Endothelial cell of umbilical vein (primary cell): Measurements from ENCODE around the gene CEACAM5. TPM values are rescaled to one million over a fixed set of nuclear protein-coding genes. Genes with fewer than 3 reads are reported as not detected.

Experiments used
- BruUV-seq: library from RNA; stranded (reverse); fragments of 400-500 nt; replicated peaks from 2 replicates; lab custom pipeline; 2021; lab: Mats Ljungman, UMichigan
- CTCF ChIA-PET: fragments of 300-600, 350-600 bp; sonication (Branson Sonifier 250); formaldehyde crosslinking; loops from one replicate; lab custom pipeline; 2021; ENCODE audit warnings: antibody characterized with exemption, inconsistent platforms; lab: Charles Lee
- POLR2A ChIA-PET: fragments of 300-600, 350-600 bp; sonication (Branson Sonifier 250); formaldehyde crosslinking; loops from one replicate; lab custom pipeline; 2021; ENCODE audit warnings: antibody characterized with exemption, inconsistent platforms; lab: Charles Lee
- DNase-seq: peaks from one replicate; pipeline ENCODE4 v3.0.0-alpha.2; 2011; ENCODE audit warnings: low read depth, low spot score
- FAIRE-seq: peaks from 2 replicates; lab custom pipeline; 2011; peaks lifted over from hg19 to GRCh38; lab: Jason Lieb, UNC
- H2AFZ ChIP-seq: 2 replicates; pipeline ENCODE4 v1.6.0; 2012; ENCODE audit warnings: low read depth, low read length, control low read depth, inconsistent platforms
- H3K27ac ChIP-seq: 2 replicates; pipeline ENCODE4 v1.5.1; 2011; ENCODE audit warnings: low read depth, mild to moderate bottlenecking, control low read depth, low read length, moderate library complexity; ENCODE audit not compliant: insufficient read depth
- H3K27me3 ChIP-seq, 2 experiments: 2 replicates each; pipeline versions ENCODE4 v1.6.0 to v1.6.1; 2011; ENCODE audit warnings: low read length in 2 of 2, mixed read lengths in 1 of 2; ENCODE audit not compliant: control insufficient read depth in 2 of 2, insufficient read depth in 2 of 2
- H3K36me3 ChIP-seq, 2 experiments: 2 replicates in 1 of 2; 3 replicates in 1 of 2; pipeline ENCODE4 v1.5.1; 2011; ENCODE audit warnings: low read length in 2 of 2, mild to moderate bottlenecking in 1 of 2, moderate library complexity in 1 of 2; ENCODE audit not compliant: control insufficient read depth in 2 of 2, insufficient read depth in 2 of 2; ENCODE audit errors: extremely low read depth in 1 of 2
- H3K4me1 ChIP-seq: 3 replicates; pipeline ENCODE4 v1.5.1; 2011; ENCODE audit warnings: mild to moderate bottlenecking, low read length; ENCODE audit not compliant: control insufficient read depth, insufficient read depth; ENCODE audit errors: extremely low read depth
- H3K4me2 ChIP-seq: 2 replicates; pipeline ENCODE4 v1.6.1; 2011; ENCODE audit warnings: low read length, control low read depth, mixed read lengths; ENCODE audit not compliant: insufficient read depth
- H3K4me3 ChIP-seq, 3 experiments: fragments of 200-600 bp in 1 of 3; sonication (generic), shearing (Covaris generic) in 1 of 3; replicated peaks in 1 of 3; 2 replicates each; pipeline ENCODE4 v1.5.1; 2011 to 2016; ENCODE audit warnings: control low read depth in 3 of 3, low read length in 3 of 3, mild to moderate bottlenecking in 2 of 3, inconsistent platforms in 1 of 3, low read depth in 1 of 3, moderate library complexity in 1 of 3; ENCODE audit not compliant: insufficient read depth in 1 of 3
- H3K79me2 ChIP-seq: 2 replicates; pipeline ENCODE4 v1.6.0; 2012; ENCODE audit warnings: low read length, inconsistent platforms; ENCODE audit not compliant: control insufficient read depth, insufficient read depth
- H3K9ac ChIP-seq: replicated peaks from 2 replicates; pipeline ENCODE3; 2011; ENCODE audit warnings: low read length, control low read depth; ENCODE audit not compliant: insufficient read depth; ENCODE audit errors: extremely low read depth
- H3K9me1 ChIP-seq: replicated peaks from 3 replicates; pipeline ENCODE4 v1.6.0; 2011; ENCODE audit warnings: mild to moderate bottlenecking, low read length; ENCODE audit not compliant: control insufficient read depth, insufficient read depth; ENCODE audit errors: extremely low read depth
- H3K9me3 ChIP-seq: replicated peaks from 2 replicates; pipeline ENCODE4 v1.5.1; 2012; ENCODE audit warnings: low read length, inconsistent platforms; ENCODE audit not compliant: control insufficient read depth, insufficient read depth
- H4K20me1 ChIP-seq: replicated peaks from 2 replicates; pipeline ENCODE3; 2011; ENCODE audit warnings: mild to moderate bottlenecking, low read length; ENCODE audit not compliant: control insufficient read depth, insufficient read depth; ENCODE audit errors: extremely low read depth
- CTCF ChIP-seq, 2 donors: IDR thresholded peaks; 1 replicate in 1 of 2; 2 replicates in 1 of 2; pipeline ENCODE4 v1.5.1; 2011; ENCODE audit warnings: low read length in 2 of 2, mild to moderate bottlenecking in 2 of 2, moderate library complexity in 2 of 2, control low read depth in 1 of 2, inconsistent platforms in 1 of 2, low read depth in 1 of 2; ENCODE audit not compliant: insufficient read depth in 1 of 2; ENCODE audit errors: extremely low read depth in 1 of 2
- EZH2 ChIP-seq: IDR thresholded peaks from 2 replicates; pipeline ENCODE4 v1.6.1; 2012; ENCODE audit warnings: borderline replicate concordance, low read depth, mild to moderate bottlenecking, moderate library complexity, low read length, inconsistent platforms; ENCODE audit not compliant: severe bottlenecking
- FOS ChIP-seq: IDR thresholded peaks from 2 replicates; pipeline ENCODE4 v1.6.1; 2011; ENCODE audit warnings: mild to moderate bottlenecking, low read length, moderate library complexity, borderline replicate concordance; ENCODE audit not compliant: insufficient read depth
- GATA2 ChIP-seq: IDR thresholded peaks from 2 replicates; pipeline ENCODE4 v1.7.0; 2011; ENCODE audit warnings: low read depth, mild to moderate bottlenecking, moderate library complexity, mixed read lengths, low read length; ENCODE audit not compliant: insufficient read length, insufficient read depth
- JUN ChIP-seq: IDR thresholded peaks from 2 replicates; pipeline ENCODE4 v1.6.1; 2011; ENCODE audit warnings: borderline replicate concordance, low read depth; ENCODE audit not compliant: insufficient read length, insufficient read depth
- MYC ChIP-seq: IDR thresholded peaks from one replicate; pipeline ENCODE4 v1.6.1; 2011; ENCODE audit warnings: mild to moderate bottlenecking, low read depth, low read length
- POLR2A ChIP-seq: IDR thresholded peaks from 2 replicates; pipeline ENCODE4 v1.6.1; 2012; ENCODE audit warnings: low read depth, mild to moderate bottlenecking, control low read depth, low read length
- POLR2AphosphoS5 ChIP-seq: IDR thresholded peaks from 2 replicates; pipeline ENCODE4 v1.6.1; 2012; ENCODE audit warnings: low read depth, mild to moderate bottlenecking, control low read depth, low read length, moderate library complexity; ENCODE audit not compliant: insufficient read depth
- dilution Hi-C: fragments of 300-500 bp; cut with MboI; formaldehyde crosslinking; loops from one replicate; pipeline ENCODE4 v1.15.0; 2019; ENCODE audit warnings: low sequenced_read_pairs; ENCODE audit not compliant: extremely low pct_ligation_motif_present
- intact Hi-C: fragments of 100-400 bp; cut with micrococcal nuclease; formaldehyde crosslinking; loops from one replicate; pipeline ENCODE4 v1.10.0; 2022
- polyA plus RNA-seq, 4 experiments: library from polyadenylated mRNA; depleted of rRNA in 3 of 4; stranded (reverse) in 3 of 4; unstranded in 1 of 4; fragments of >200 nt; gene quantifications; 2 replicates each; pipeline versions ENCODE4 v1.2.1 to v1.2.3, GENCODE V29; 2011 to 2012; ENCODE audit warnings: missing spikeins in 1 of 4
- total RNA-seq: library from RNA; stranded (reverse); gene quantifications from 2 replicates; pipeline ENCODE4 v1.2.3, GENCODE V29; 2021
- TF ChIP-seq, protein P1 (sequence below): IDR thresholded peaks from 2 replicates; pipeline ENCODE4 v1.6.1; 2011; ENCODE audit not compliant: insufficient read depth, insufficient read length

The CEACAM5 gene
- total and polyA plus RNA-seq, 2 donors (not counting 3 experiments of a cell fraction or from before 2014, with no cell fraction given) = not detected

DNA sequence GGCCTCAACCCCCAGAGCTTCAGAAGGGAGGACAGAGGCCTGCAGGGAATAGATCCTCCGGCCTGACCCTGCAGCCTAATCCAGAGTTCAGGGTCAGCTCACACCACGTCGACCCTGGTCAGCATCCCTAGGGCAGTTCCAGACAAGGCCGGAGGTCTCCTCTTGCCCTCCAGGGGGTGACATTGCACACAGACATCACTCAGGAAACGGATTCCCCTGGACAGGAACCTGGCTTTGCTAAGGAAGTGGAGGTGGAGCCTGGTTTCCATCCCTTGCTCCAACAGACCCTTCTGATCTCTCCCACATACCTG is 969 bp upstream of the CEACAM5 start:
- BruUV-seq = no TSS peak
- H2AFZ ChIP-seq = no peak overlapping the region
- H3K9ac ChIP-seq = no peak overlapping the region
- H3K27ac ChIP-seq = no peak overlapping the region
- no peaks in the 10 kb centered on the region for H3K27me3 ChIP-seq
- H3K79me2 ChIP-seq = no peaks in the 10 kb centered on the region
- H3K9me1 ChIP-seq = no peaks in the 10 kb centered on the region
- FAIRE-seq = no peak
- TF ChIP-seq JUN = no peak
- TF ChIP-seq GATA2 = no peak
- TF ChIP-seq, protein P1, sequence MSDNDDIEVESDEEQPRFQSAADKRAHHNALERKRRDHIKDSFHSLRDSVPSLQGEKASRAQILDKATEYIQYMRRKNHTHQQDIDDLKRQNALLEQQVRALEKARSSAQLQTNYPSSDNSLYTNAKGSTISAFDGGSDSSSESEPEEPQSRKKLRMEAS = no peak
- TF ChIP-seq CTCF (IDR thresholded peaks at IDR 0.05; ENCODE audit: extremely low read depth in 1 of 2, insufficient read depth in 1 of 2, low read depth in 1 of 2, low read length in 2 of 2) = no peak
- no peak for TF ChIP-seq MYC
- no peak for TF ChIP-seq EZH2
- TF ChIP-seq POLR2AphosphoS5 = no peak
- no peak for TF ChIP-seq POLR2A
- TF ChIP-seq FOS = no peak
- dilution Hi-C loops (no loop called here), intact Hi-C loops (loop anchor here (2.0 kb wide), 1 partner anchor 39 kb away; no protein-coding TSS in a partner anchor)
- no peak overlapping the region for H3K4me2 ChIP-seq
- H3K4me1 ChIP-seq = no peaks in the 10 kb centered on the region
- no peaks in the 10 kb centered on the region for H3K9me3 ChIP-seq
- ChIA-PET CTCF (interaction anchor here (0.6 to 2.6 kb wide), 21 partner anchors 9 to 114 kb away, joined by 3 to 18 read pairs (median 4); no protein-coding TSS in a partner anchor), POLR2A (no interaction called here)
- H3K4me3 ChIP-seq = no peak overlapping the region
- DNase-seq = no peak
- no peaks in the 10 kb centered on the region for H3K36me3 ChIP-seq
- no peaks in the 10 kb centered on the region for H4K20me1 ChIP-seq
